SK-MEL-5 (cell line): ENCODE results near the gene KIAA1671. TPM values are rescaled to one million over a fixed set of nuclear protein-coding genes. Genes with fewer than 3 reads are reported as not detected.

Source experiments
- DNase-seq: peaks from one replicate; pipeline ENCODE4 v3.0.0-alpha.2; 2016; ENCODE audit warnings: low read depth, low spot score
- in situ Hi-C: cut with HindIII; loops from 2 replicates; pipeline ENCODE4 v1.10.0; 2016; ENCODE audit warnings: low sequenced_read_pairs, high pct_unique_total_duplicates, low pct_unique_long_range_greater_than_20kb
- total RNA-seq: library from RNA; depleted of rRNA; stranded (reverse); fragments of >200 nt; shearing (Covaris generic); gene quantifications from 2 replicates; pipeline ENCODE4 v1.2.3, GENCODE V29; 2014

Gene KIAA1671
- total RNA-seq, 1 experiment from 2014 or later: 3.0 TPM

DNA sequence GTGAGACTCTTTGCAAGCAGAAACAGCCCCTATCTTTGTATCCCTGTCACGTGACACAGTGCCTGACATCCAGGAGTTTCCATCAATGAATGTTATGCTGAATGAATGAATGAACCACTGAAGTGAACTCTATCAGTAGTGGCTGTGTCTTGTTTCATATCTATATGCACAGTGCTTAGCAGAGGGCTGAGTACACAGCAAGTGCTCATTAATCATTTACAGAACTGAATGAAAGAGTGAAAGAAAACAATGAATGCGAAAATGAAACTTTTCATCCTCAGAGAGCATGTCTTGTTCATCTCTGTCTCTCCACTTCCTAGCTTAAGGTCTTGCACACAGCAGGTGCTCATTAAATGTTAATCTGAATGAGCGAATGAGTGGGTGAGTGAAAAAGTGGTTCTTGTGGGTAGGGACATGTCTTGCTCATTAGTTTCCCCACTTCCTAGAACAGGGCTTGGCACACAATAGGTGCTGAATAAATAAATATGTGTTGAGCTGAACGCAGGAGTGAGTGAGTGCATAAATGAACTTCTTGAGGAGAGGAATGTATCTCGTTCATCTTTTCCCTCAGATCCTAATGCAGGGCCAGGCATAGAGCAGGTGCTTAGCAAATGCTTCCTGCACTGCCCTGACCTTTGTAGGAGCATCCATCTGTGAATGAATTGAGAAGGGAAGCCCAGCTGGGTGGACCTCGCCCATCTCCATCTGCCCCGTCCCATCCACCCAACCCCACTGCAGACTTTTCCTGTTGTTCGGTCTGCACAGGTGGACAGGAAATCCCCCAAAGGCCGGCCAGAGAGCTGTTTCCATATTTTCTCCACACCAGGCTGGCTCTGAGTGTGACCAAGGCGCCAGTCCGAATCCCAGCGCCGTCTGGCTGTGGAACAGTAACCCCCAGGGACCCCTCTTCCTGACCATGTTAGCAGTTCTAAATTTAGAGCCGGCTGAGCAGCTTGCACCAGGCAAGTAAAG, 133.7 kb downstream of the KIAA1671 start:
- in situ Hi-C loops: no loop called here
- DNase-seq: peak; percentile 55

DNA sequence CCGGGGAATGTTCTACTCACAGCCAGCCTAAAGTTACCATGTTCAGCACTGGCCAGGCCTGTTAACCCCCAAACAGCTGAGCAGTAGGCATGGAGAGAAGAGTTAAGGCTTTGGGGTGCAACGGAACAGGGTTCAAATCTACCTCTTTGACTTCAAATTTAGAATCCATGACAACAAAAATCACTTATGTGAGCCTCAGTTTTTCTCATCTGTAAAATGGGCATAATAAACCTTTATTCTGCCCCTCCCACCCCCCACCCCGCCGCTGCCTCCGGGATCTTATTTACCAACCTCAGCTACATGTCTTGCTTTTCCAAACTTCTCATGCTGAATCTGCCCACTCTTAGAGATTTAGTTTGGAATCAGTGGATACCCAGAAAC, 134.4 kb downstream of the KIAA1671 start:
- DNase-seq: no peak
- in situ Hi-C loops: no loop called here

- in situ Hi-C loops: no loop called here
Measured at GRCh38 chr22:25090225-25090890, 137.8 kb downstream of the KIAA1671 start.

DNA sequence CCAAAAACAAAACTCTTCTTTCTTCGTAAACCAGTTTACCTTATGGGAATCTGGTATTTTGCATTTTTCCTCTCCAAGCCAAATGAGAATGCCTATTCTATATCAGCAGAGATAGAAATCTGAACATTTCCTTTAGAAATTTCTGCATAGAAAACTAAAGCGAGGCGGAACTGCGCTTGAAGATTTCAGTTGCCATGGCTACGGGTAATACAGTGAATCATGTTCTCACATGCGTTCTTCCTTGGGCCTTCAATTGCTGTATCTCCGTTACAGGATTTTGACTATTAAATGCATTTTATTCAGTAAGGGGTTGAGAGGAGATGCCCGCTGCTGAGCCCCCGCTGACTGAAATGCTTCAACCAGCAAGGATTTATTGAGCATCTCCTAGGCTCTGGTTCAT, 138.9 kb downstream of the KIAA1671 start:
- DNase-seq: no peak
- in situ Hi-C loops: no loop called here

More at GRCh38 chr22:25090225-25090890, 137.8 kb downstream of the KIAA1671 start:
- no peak for DNase-seq

DNA sequence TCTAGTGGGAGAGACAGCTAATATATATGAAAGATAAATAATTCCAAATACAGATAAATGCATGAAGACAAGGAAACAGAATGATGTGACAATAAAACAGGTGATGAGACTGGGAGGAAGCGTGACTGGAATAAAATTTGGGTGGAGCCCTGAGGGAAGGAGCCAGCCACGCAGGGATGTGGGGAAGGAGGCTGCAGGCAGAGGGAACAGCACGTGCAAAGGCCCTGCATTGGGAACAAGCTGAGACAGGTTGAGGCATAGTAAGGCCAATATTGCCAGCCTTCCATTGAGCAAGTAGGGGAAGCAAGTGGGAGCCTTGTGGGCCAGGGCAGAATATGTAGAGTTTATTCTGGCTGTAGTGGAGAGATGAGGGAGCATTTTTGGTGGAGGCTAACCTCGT, 139.6 kb downstream of the KIAA1671 start:
- in situ Hi-C loops: no loop called here
- no peak for DNase-seq

DNA sequence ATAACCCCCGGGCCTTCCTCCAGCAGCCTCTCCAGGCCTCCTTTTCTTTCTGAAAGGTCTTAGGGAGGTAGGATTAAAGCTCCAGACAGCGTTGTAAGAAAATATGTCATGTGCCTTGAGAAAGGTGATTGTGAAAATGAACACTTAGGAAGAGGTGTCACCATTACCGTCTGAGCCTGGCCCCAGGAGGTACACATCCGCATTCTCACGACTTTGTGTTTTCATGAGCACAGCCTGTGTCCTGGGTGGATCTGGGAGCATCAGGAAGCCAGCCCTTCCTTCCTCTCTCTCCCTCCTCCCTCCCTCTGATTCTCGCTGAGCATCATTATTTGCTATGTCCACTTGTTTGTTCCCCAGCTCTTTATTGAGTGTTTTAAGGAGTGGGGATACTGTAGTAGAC, 142.1 kb downstream of the KIAA1671 start:
- in situ Hi-C loops: no loop called here
- no peak for DNase-seq

- in situ Hi-C loops: no loop called here
Measured at GRCh38 chr22:25095869-25096268, 143.4 kb downstream of the KIAA1671 start.

GRCh38 chr22:25096638-25097405, 144.3 kb downstream of the KIAA1671 start:
- no peak for DNase-seq
- in situ Hi-C loops: no loop called here

More at GRCh38 chr22:25095869-25096268, 143.4 kb downstream of the KIAA1671 start:
- no peak for DNase-seq

GRCh38 chr22:25098445-25099081, 146.0 kb downstream of the KIAA1671 start:
- in situ Hi-C loops: no loop called here
- no peak for DNase-seq

DNA sequence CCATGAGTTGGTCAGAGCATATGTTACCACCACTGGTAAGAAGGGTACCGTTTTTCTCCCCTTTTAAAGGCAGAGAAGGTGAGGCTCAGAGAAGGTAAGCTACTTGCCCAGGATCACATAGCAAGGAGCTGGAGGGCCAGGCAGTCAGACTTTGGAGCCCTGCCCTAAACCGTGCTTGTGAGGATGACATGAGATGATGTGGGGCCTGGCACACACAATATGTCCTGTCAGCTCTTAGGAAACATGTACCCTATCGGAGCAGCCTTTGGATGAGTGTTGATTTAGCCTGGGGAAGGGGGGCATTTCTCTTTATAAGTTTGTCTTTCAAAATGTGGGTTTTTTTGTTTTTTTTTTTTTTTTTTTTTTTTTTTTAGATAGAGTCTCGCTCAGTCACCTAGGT, 146.7 kb downstream of the KIAA1671 start:
- DNase-seq: no peak

GRCh38 chr22:25100402-25100801, 147.9 kb downstream of the KIAA1671 start:
- in situ Hi-C loops: no loop called here
- no peak for DNase-seq

More for the DNA sequence above, 146.7 kb downstream of the KIAA1671 start:
- in situ Hi-C loops: no loop called here

GRCh38 chr22:25100948-25101347, 148.4 kb downstream of the KIAA1671 start:
- in situ Hi-C loops: no loop called here
- DNase-seq: no peak

DNA sequence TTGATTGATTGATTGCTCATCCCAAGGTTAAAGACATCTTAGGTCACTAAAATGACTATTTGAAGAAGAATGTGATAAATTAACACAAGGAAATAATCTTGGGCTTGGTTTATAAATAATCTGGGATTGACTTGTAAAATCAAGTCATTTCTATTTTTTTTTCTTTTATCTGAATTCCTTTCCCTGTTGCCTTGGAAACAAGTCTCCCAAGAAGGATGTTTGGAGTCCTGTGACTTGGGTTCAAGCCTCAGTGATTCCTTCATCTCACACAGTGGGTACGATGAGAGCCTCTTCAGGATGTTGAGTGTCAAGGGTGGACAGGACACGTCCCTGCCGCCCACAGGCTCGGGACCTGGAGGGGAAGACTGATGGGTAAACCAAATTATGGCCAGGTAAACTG, 149.0 kb downstream of the KIAA1671 start:
- no peak for DNase-seq
- in situ Hi-C loops: no loop called here

DNA sequence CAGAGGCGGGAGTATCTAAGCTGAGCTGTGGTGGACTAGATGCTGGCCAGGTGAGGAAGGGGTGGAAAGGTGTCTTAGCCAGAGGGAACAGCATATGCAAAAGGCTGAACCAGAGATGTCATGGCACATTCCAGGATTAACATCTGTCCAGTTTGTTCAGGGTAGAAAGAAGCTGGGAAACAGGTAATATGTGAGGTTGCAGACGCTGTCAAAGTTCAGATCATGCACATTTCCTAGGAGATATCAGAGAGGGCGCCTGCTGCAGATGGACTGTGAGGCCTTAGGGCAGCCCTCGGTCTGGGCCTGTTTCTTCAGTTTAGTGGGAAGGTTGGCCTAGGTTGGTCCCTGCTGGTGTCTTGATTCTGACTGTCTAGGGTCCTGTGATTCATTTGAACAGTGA, 149.5 kb downstream of the KIAA1671 start:
- in situ Hi-C loops: no loop called here
- DNase-seq: no peak

- in situ Hi-C loops: no loop called here
Measured at GRCh38 chr22:25102722-25103121, 150.2 kb downstream of the KIAA1671 start.

GRCh38 chr22:25104367-25104766, 151.9 kb downstream of the KIAA1671 start:
- in situ Hi-C loops: no loop called here
- DNase-seq: no peak

More at GRCh38 chr22:25102722-25103121, 150.2 kb downstream of the KIAA1671 start:
- DNase-seq: no peak

DNA sequence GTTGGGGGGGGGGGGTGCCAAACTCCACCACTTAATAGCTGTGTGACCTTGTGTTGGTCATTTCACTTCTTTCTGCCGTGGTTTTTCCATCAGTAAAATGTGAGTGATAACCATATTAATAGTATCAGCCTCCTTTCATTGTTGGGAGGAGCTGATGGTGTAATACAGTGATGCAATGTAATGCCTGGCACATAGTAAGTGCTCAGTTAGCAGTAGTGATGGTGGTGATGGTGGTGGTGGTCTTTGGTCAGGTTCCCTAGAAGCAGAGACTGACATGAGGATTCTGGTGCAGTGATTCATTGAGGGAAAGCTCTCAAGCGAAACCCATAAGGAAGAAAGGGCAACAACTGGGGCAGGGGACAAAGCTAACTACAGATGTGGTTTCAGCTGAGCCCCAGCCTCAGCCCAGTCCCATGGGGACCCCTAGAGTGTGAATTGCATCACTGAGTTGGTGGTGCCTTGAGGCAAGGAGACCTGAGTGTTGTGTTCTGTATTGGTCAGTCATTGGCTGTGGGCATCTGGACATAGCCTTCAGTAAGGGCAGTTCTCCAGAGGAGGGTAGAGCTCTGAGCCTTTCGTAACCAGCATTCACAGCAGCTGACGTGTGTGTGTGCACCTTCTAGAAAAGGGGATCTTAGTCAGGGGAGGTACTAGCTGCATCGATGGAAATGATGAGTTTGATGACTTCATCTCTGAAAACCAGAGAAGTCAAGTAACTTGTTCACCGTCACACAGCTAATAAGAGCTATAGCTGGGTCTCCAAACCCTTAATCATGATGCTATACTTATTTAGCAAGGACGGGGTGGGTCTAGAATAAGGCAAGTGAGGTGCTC, 153.5 kb downstream of the KIAA1671 start:
- DNase-seq: no peak
- in situ Hi-C loops: no loop called here
